ENCODE measurements around the gene CHN2.

The CHN2 gene

GRCh38 chr7:29229946-29230345 lies 35.4 kb downstream of the CHN2 start:
- Mint-ChIP-seq H3K36me3 (no peaks in the 10 kb centered on the region), H3K9me3 (no peaks in the 10 kb centered on the region), H3K4me1 (peaks cover 17% of the 10 kb centered on the region), H3K27ac (no peak overlapping the region), H3K4me3 (no peak overlapping the region)
- ATAC-seq: no peak
- no peak for DNase-seq (ENCODE audit: low spot score in 2 of 2)

GRCh38 chr7:29230871-29231345 lies 36.3 kb downstream of the CHN2 start:
- peaks cover 18% of the 10 kb centered on the region for H3K4me1 Mint-ChIP-seq
- no peak overlapping the region for H3K27ac Mint-ChIP-seq
- no peaks in the 10 kb centered on the region for H3K9me3 Mint-ChIP-seq
- ATAC-seq (no peak), DNase-seq (ENCODE audit: low spot score in 2 of 2) (no peak)
- no peaks in the 10 kb centered on the region for H3K36me3 Mint-ChIP-seq
- H3K4me3 Mint-ChIP-seq: no peak overlapping the region

- Mint-ChIP-seq H3K4me3 (no peak overlapping the region), H3K27ac (no peak overlapping the region), H3K36me3 (no peaks in the 10 kb centered on the region), H3K9me3 (no peaks in the 10 kb centered on the region), H3K4me1 (peaks cover 18% of the 10 kb centered on the region)
- ATAC-seq (no peak), DNase-seq (ENCODE audit: low spot score in 2 of 2) (no peak)
These were observed 37.2 kb downstream of the CHN2 start for GRCh38 chr7:29231671-29232232.

GRCh38 chr7:29234438-29234837 lies 39.9 kb downstream of the CHN2 start:
- Mint-ChIP-seq H3K4me3 (no peak overlapping the region), H3K9me3 (no peaks in the 10 kb centered on the region), H3K27ac (peak overlapping the region; percentile 8), H3K36me3 (no peaks in the 10 kb centered on the region), H3K4me1 (peaks cover 18% of the 10 kb centered on the region)
- peak; percentile 88 for ATAC-seq
- no peak for DNase-seq (ENCODE audit: low spot score in 2 of 2)

GRCh38 chr7:29236071-29236580 lies 41.6 kb downstream of the CHN2 start:
- Mint-ChIP-seq H3K9me3 (no peaks in the 10 kb centered on the region), H3K4me3 (no peak overlapping the region), H3K36me3 (no peaks in the 10 kb centered on the region), H3K4me1 (peaks cover 24% of the 10 kb centered on the region), H3K27ac (no peak overlapping the region)
- no peak for ATAC-seq
- DNase-seq (ENCODE audit: low spot score in 2 of 2): no peak

- DNase-seq (ENCODE audit: low spot score in 2 of 2) (no peak), ATAC-seq (no peak)
- Mint-ChIP-seq H3K4me1 (peaks cover 24% of the 10 kb centered on the region), H3K27ac (no peak overlapping the region), H3K4me3 (no peak overlapping the region), H3K9me3 (no peaks in the 10 kb centered on the region), H3K36me3 (no peaks in the 10 kb centered on the region)
These were observed 42.1 kb downstream of the CHN2 start for GRCh38 chr7:29236649-29237048.

- no peak overlapping the region for H3K4me3 Mint-ChIP-seq
- H3K9me3 Mint-ChIP-seq: no peaks in the 10 kb centered on the region
- H3K36me3 Mint-ChIP-seq: no peaks in the 10 kb centered on the region
- no peak overlapping the region for H3K27ac Mint-ChIP-seq
- peaks cover 24% of the 10 kb centered on the region for H3K4me1 Mint-ChIP-seq
- ATAC-seq (no peak), DNase-seq (ENCODE audit: low spot score in 2 of 2) (no peak)
These were observed 42.9 kb downstream of the CHN2 start for GRCh38 chr7:29237489-29237888.

- Mint-ChIP-seq H3K4me1 (peaks cover 22% of the 10 kb centered on the region), H3K4me3 (no peak overlapping the region), H3K9me3 (no peaks in the 10 kb centered on the region), H3K36me3 (no peaks in the 10 kb centered on the region), H3K27ac (no peak overlapping the region)
- no peak for DNase-seq (ENCODE audit: low spot score in 2 of 2)
- no peak for ATAC-seq
These were observed 45.1 kb downstream of the CHN2 start for GRCh38 chr7:29239638-29240037.

- Mint-ChIP-seq H3K4me1 (peaks cover 30% of the 10 kb centered on the region), H3K27ac (no peak overlapping the region), H3K36me3 (no peaks in the 10 kb centered on the region), H3K9me3 (no peaks in the 10 kb centered on the region), H3K4me3 (no peak overlapping the region)
- ATAC-seq (no peak), DNase-seq (ENCODE audit: low spot score in 2 of 2) (no peak)
These were observed 47.7 kb downstream of the CHN2 start for GRCh38 chr7:29242265-29242664.

- H3K4me1 Mint-ChIP-seq: peaks cover 44% of the 10 kb centered on the region
- ATAC-seq: peak; percentile 99
- no peaks in the 10 kb centered on the region for H3K9me3 Mint-ChIP-seq
- H3K36me3 Mint-ChIP-seq: no peaks in the 10 kb centered on the region
- no peak overlapping the region for H3K27ac Mint-ChIP-seq
- H3K4me3 Mint-ChIP-seq: no peak overlapping the region
- DNase-seq (ENCODE audit: low spot score in 2 of 2): peak; percentile 32 to 71
These were observed 49.5 kb downstream of the CHN2 start for GRCh38 chr7:29243910-29244655.

- no peak overlapping the region for H3K27ac Mint-ChIP-seq
- DNase-seq (ENCODE audit: low spot score in 2 of 2) (no peak), ATAC-seq (peak; percentile 17)
These were observed 52.8 kb downstream of the CHN2 start for GRCh38 chr7:29247224-29247962.

GRCh38 chr7:29247963-29248236 lies 53.3 kb downstream of the CHN2 start:
- H3K36me3 Mint-ChIP-seq: no peaks in the 10 kb centered on the region
- ATAC-seq: no peak
- H3K9me3 Mint-ChIP-seq: no peaks in the 10 kb centered on the region
- H3K4me1 Mint-ChIP-seq: peaks cover 39% of the 10 kb centered on the region
- DNase-seq (ENCODE audit: low spot score in 2 of 2): no peak
- no peak overlapping the region for H3K4me3 Mint-ChIP-seq
- H3K27ac Mint-ChIP-seq: no peak overlapping the region

More at GRCh38 chr7:29247224-29247962, 52.8 kb downstream of the CHN2 start:
- Mint-ChIP-seq H3K36me3 (no peaks in the 10 kb centered on the region), H3K4me3 (no peak overlapping the region), H3K9me3 (no peaks in the 10 kb centered on the region), H3K4me1 (peaks cover 39% of the 10 kb centered on the region)

GRCh38 chr7:29248713-29249382 lies 54.3 kb downstream of the CHN2 start:
- H3K27ac Mint-ChIP-seq: peak overlapping the region; percentile 60
- H3K4me3 Mint-ChIP-seq: no peak overlapping the region
- peaks cover 34% of the 10 kb centered on the region for H3K4me1 Mint-ChIP-seq
- DNase-seq (ENCODE audit: low spot score in 2 of 2) (no peak), ATAC-seq (no peak)
- no peaks in the 10 kb centered on the region for H3K9me3 Mint-ChIP-seq
- H3K36me3 Mint-ChIP-seq: no peaks in the 10 kb centered on the region

- no peak overlapping the region for H3K4me3 Mint-ChIP-seq
- no peaks in the 10 kb centered on the region for H3K36me3 Mint-ChIP-seq
- no peaks in the 10 kb centered on the region for H3K9me3 Mint-ChIP-seq
- DNase-seq (ENCODE audit: low spot score in 2 of 2) (no peak), ATAC-seq (no peak)
- peaks cover 29% of the 10 kb centered on the region for H3K4me1 Mint-ChIP-seq
- H3K27ac Mint-ChIP-seq: no peak overlapping the region
These were observed 54.8 kb downstream of the CHN2 start for GRCh38 chr7:29249383-29249750.

- Mint-ChIP-seq H3K4me1 (peaks cover 28% of the 10 kb centered on the region), H3K9me3 (no peaks in the 10 kb centered on the region), H3K36me3 (no peaks in the 10 kb centered on the region), H3K4me3 (no peak overlapping the region), H3K27ac (no peak overlapping the region)
- no peak for DNase-seq (ENCODE audit: low spot score in 2 of 2)
- ATAC-seq: no peak
These were observed 55.3 kb downstream of the CHN2 start for GRCh38 chr7:29249860-29250259.
